NCI-H2227 treated with DMSO at 0.1 percent for 48 hours (cell line): Measurements from ENCODE around the gene KIF4A.
"Not testable (repeated sequence)": the region's sequence is repeated elsewhere in the genome, so short reads cannot be mapped to it uniquely, and the experiment has no call there.

Experiments
- DNase-seq: peaks from one replicate; lab custom pipeline; 2025; lab: John Stamatoyannopoulos, UW

KIF4A gene

DNA sequence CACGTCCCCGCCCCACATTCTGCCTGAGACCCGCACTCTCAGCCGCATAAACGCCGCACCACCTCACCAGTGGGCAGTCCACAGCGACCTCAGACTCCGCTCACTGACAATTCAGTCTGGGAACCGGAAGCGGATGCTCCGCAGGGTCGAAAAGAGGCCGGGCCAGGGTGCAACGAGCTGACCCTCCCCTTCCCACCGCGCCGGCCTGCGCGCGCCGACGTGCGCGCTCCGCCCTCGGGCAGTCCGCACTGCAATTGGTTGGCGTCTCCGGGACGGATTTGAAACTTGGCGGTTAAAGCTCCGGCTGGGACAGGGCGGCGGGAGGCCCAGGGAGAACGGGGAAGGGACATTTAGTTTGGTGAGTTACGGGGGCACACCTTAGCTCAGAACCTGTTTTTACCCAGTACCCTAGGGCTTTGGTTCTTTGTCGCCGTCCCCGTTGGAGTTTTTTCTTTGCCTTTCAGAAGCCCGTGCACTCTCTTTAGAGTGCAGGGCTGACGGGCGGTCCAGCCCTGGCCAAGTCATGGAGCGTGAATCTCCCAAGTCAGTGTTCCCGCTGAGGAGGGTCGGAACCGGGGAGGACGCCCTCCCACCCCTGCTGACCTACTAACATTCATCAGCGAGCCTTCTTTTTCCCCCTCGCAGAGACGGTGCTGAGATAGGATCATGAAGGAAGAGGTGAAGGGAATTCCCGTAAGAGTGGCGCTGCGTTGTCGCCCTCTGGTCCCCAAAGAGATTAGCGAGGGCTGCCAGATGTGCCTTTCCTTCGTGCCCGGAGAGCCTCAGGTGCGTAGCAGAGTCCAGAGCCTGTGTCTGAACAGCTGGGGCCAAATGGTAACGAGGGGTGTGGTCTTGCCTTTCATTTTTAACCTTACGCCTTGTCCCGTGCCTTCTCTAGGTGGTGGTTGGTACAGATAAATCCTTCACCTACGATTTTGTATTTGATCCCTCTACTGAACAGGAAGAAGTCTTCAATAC, at the start of gene KIF4A, which contains the start of gene PDZD11:
KIF4A (plus strand) TSS at position 312 of the 978 bp plus-strand sequence; CDS start at position 667, 355 bp downstream.
PDZD11 (minus strand) TSS at position 135 of the 978 bp plus-strand sequence. CDS start 586 bp downstream, outside the sequence.
- DNase-seq, result peak; percentile 91

GRCh38 chrX:70240751-70241150, 49.2 kb upstream of the KIF4A start:
- DNase-seq, result no peak

GRCh38 chrX:70241501-70241900, 48.4 kb upstream of the KIF4A start:
- no peak for DNase-seq

GRCh38 chrX:70243601-70244000, 46.3 kb upstream of the KIF4A start:
- not testable (repeated sequence) for DNase-seq

- DNase-seq, result no peak
Measured at GRCh38 chrX:70244881-70245280, 45.0 kb upstream of the KIF4A start.

DNA sequence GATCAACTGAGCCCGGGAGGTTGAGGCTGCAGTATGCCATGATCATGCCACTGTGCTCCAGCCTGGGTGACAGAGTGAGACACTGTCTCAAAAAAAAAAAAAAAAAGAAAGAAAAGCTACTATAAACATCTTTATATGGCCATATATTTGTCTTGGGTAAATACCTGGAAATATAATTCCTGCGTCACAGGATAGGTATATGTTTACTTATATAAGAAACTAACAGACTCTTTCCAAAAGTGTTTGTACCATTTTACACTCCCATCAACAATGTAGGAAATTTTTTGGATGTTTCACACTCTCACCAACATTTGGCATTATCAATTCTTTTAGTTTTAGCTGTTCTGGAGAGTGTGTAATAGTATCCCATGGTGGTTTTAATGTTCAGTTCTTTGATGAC, 42.7 kb upstream of the KIF4A start:
- DNase-seq, result no peak

- DNase-seq, result no peak
Measured at GRCh38 chrX:70252491-70252890, 37.4 kb upstream of the KIF4A start.

GRCh38 chrX:70253377-70254062, 36.4 kb upstream of the KIF4A start:
- peak; percentile 68 for DNase-seq

DNA sequence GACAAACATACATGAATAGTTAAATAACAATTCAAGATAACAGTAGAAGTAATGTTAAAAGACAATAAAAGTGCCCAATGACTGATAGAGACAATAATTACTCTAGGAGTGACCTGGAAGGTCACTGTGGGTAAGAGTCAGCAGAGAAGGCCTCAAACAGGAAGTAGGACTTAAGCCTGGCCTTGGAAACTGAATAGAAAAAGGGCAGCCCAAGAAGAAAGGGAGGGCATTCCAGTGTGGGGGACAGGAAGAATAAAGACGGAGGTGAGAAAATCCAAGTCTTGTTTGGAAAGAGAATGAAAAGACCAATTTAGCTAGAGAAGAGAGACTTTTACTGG, 35.9 kb upstream of the KIF4A start:
- DNase-seq, result no peak

- DNase-seq, result no peak
Measured at GRCh38 chrX:70254909-70255308, 35.0 kb upstream of the KIF4A start.

GRCh38 chrX:70255452-70255851, 34.5 kb upstream of the KIF4A start:
- DNase-seq, result no peak

DNA sequence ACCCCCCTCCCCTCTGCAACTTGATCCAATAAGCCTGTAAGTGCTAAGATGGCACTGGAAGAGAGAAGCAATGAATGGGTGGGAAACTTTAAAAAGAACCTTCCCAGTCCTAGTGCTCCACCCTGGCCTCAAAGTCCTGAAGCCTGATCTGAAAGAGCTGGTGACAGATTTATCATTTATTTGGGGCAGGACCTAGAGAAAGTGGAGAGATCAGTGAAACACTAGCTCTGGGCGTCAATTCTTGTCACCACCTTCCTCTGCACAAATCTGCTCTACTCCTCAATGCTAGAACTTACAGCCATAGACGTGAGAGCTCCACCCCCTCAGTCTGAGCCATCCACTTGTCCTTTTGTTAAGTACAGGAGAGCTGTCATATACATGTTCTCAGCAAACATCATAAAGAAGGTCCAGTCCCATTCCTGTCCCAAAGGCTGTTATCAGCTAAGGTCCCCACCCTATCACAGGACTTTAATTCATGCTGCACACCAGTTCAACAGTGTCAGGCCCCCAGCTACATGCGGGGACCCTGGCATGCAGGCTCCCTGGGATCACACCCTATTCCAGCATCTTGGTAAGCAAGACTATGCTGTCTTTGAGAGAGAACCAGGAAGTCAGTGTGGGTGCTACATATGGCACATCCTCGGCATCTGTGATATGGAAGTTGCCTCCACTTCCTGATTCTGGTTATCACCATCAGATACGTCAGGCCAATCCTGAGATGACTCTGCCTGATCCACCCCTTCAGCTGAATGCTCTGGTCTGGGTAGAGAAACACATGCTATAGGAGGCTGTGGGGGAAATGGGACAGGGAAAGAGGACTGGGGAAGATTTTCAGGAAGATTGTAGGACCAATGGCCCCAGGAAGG, 32.2 kb upstream of the KIF4A start:
- no peak for DNase-seq

DNA sequence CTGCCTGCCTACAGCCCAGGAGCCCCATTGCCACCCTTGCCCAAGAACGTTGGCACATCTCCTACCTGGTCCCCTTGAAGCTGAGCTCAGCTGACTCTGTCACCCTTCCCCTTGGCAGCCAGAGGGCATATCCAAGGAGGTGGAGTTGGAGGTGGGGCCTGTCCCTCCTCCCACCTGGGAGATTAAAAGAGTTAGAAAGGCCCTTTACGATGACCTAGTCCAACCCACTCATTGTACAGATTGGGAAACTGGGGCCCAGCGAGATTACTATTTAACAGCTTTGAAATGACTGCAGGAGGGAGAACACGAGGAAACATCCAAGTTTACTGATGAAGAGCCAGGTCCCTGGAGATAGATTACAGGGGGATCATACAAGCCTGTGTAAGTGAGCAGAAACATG, 29.8 kb upstream of the KIF4A start, which contains the start of gene P2RY4:
P2RY4 (minus strand) TSS at position 101 of the 400 bp plus-strand sequence. CDS start 580 bp downstream, outside the sequence.
- no peak for DNase-seq

- DNase-seq, result no peak
Measured at GRCh38 chrX:70262952-70263567, 26.8 kb upstream of the KIF4A start.

- DNase-seq, result no peak
Measured at GRCh38 chrX:70264784-70265183, 25.1 kb upstream of the KIF4A start.

- DNase-seq, result no peak
Measured at GRCh38 chrX:70268034-70268433, 21.9 kb upstream of the KIF4A start, which contains the start of gene ARR3. Gene ARR3 (plus strand): TSS chrX:70268334. CDS start chrX:70269386, 1,052 bp downstream.

- not testable (repeated sequence) for DNase-seq
Measured at GRCh38 chrX:70274029-70274428, 15.9 kb upstream of the KIF4A start.

GRCh38 chrX:70279081-70279480, 10.8 kb upstream of the KIF4A start:
- no peak for DNase-seq

GRCh38 chrX:70280573-70280972, 9.3 kb upstream of the KIF4A start:
- no peak for DNase-seq

- no peak for DNase-seq
Measured at GRCh38 chrX:70281951-70282350, 8.0 kb upstream of the KIF4A start, which contains the start of gene RAB41. Gene RAB41 (plus strand): TSS chrX:70282172. CDS start chrX:70282218, 46 bp downstream.

- peak; percentile 19 for DNase-seq
Measured at GRCh38 chrX:70289168-70289792, 624 bp upstream of the KIF4A start.
